CD4-positive, CD25-positive, alpha-beta regulatory T cell (primary cell): ENCODE results near the gene NRN1L. TPM values are rescaled to one million over a fixed set of nuclear protein-coding genes. Genes with fewer than 3 reads are reported as not detected.

Experiments used
- ATAC-seq, 2 donors: fragments of 150-1000 bp; cut with Tn5 transposase; one replicate each; pipeline ENCODE4 v1.10.0; 2021; ENCODE audit warnings: low read depth in 2 of 2, moderate number of reproducible peaks in 2 of 2, moderate library complexity in 1 of 2
- DNase-seq, 3 donors: peaks; one replicate each; pipeline versions ENCODE4 v3.0.0 to v3.0.0-alpha.2; 2012 to 2022; ENCODE audit warnings: mixed read lengths in 1 of 3
- H3K27ac ChIP-seq: one replicate; pipeline ENCODE4 v1.7.0; 2013; ENCODE audit warnings: mild to moderate bottlenecking, low read length; ENCODE audit not compliant: insufficient read depth, poor library complexity, severe bottlenecking
- H3K27me3 ChIP-seq: one replicate; pipeline ENCODE4 v1.7.0; 2013; ENCODE audit warnings: low read length; ENCODE audit not compliant: control insufficient read depth, insufficient read depth
- H3K36me3 ChIP-seq: one replicate; pipeline ENCODE4 v1.7.0; 2013; ENCODE audit warnings: mild to moderate bottlenecking, low read length, moderate library complexity; ENCODE audit not compliant: control insufficient read depth, insufficient read depth
- H3K4me1 ChIP-seq: 2 replicates; pipeline ENCODE4 v1.7.0; 2013; ENCODE audit warnings: mild to moderate bottlenecking, low read length; ENCODE audit not compliant: insufficient read depth, control insufficient read depth, poor library complexity, severe bottlenecking
- H3K4me3 ChIP-seq: one replicate; pipeline ENCODE4 v1.7.0; 2013; ENCODE audit warnings: low read depth, mild to moderate bottlenecking, low read length, moderate library complexity
- H3K9me3 ChIP-seq, 2 experiments: 1 replicate in 1 of 2; 2 replicates in 1 of 2; pipeline ENCODE4 v1.7.0; 2013; ENCODE audit warnings: low read length in 2 of 2, mild to moderate bottlenecking in 1 of 2, moderate library complexity in 1 of 2; ENCODE audit not compliant: control insufficient read depth in 2 of 2
- H3K27ac Mint-ChIP-seq, 3 donors: one replicate each; pipeline ENCODE4 v1.8.0; 2020 to 2022; ENCODE audit warnings: mild to moderate bottlenecking in 3 of 3, mixed read lengths in 3 of 3, moderate library complexity in 2 of 3
- H3K27me3 Mint-ChIP-seq: one replicate; pipeline ENCODE4 v1.8.0; 2022; ENCODE audit warnings: mild to moderate bottlenecking, mixed read lengths
- H3K36me3 Mint-ChIP-seq: one replicate; pipeline ENCODE4 v1.8.0; 2020; ENCODE audit warnings: mixed read lengths
- H3K4me1 Mint-ChIP-seq, 4 donors: one replicate each; pipeline ENCODE4 v1.8.0; 2020 to 2022; ENCODE audit warnings: mixed read lengths in 4 of 4, mild to moderate bottlenecking in 1 of 4
- H3K4me3 Mint-ChIP-seq, 4 donors: one replicate each; pipeline ENCODE4 v1.8.0; 2020 to 2022; ENCODE audit warnings: mild to moderate bottlenecking in 4 of 4, mixed read lengths in 4 of 4, moderate library complexity in 3 of 4
- H3K9me3 Mint-ChIP-seq, 7 donors: one replicate each; pipeline ENCODE4 v1.8.0; 2020 to 2022; ENCODE audit warnings: mixed read lengths in 7 of 7, mild to moderate bottlenecking in 3 of 7, moderate library complexity in 2 of 7
- polyA plus RNA-seq, 4 donors: library from polyadenylated mRNA; unstranded; fragments of 300-500 nt; fragmentation: Illumina TruSeq; gene quantifications; one replicate each; pipeline ENCODE4 v1.2.3, GENCODE V29; 2021
- total RNA-seq: library from RNA; stranded (reverse); gene quantifications from one replicate; pipeline ENCODE4 v1.2.3, GENCODE V29; 2022

Gene NRN1L
- total and polyA plus RNA-seq, 5 donors from 2014 or later: 0.37 to 2.7 (median 0.65) TPM; not detected in 2

GRCh38 chr16:67844497-67844896, 40.2 kb upstream of the NRN1L start:
- peak overlapping the region; percentile 97 for H3K27ac ChIP-seq
- H3K4me3 ChIP-seq: peak overlapping the region; percentile 89
- peak overlapping the region in 1 of 3 donors; percentile 91 for H3K27ac Mint-ChIP-seq

GRCh38 chr16:67845291-67846062, 39.2 kb upstream of the NRN1L start:
- H3K4me1 ChIP-seq: peaks cover 55% of the 10 kb centered on the region
- Mint-ChIP-seq H3K9me3 (no peaks in the 10 kb centered on the region), H3K4me1 (peaks cover 16 to 65% (median 35%) of the 10 kb centered on the region in 4 donors), H3K27ac (peak overlapping the region; percentile 91 to 93 (median 93)), H3K27me3 (no peaks in the 10 kb centered on the region), H3K36me3 (no peaks in the 10 kb centered on the region), H3K4me3 (peak overlapping the region; percentile 88 to 95 (median 90))
- DNase-seq (peak in 1 of 3 donors; percentile 23), ATAC-seq (no peak)
- H3K4me3 ChIP-seq: peak overlapping the region; percentile 80
- H3K9me3 ChIP-seq: no peaks in the 10 kb centered on the region
- peak overlapping the region; percentile 97 for H3K27ac ChIP-seq
- no peaks in the 10 kb centered on the region for H3K36me3 ChIP-seq
- no peaks in the 10 kb centered on the region for H3K27me3 ChIP-seq

More at GRCh38 chr16:67844497-67844896, 40.2 kb upstream of the NRN1L start:
- Mint-ChIP-seq H3K9me3 (no peaks in the 10 kb centered on the region), H3K27me3 (no peaks in the 10 kb centered on the region), H3K4me1 (peaks cover 16 to 57% (median 35%) of the 10 kb centered on the region in 4 donors), H3K36me3 (no peaks in the 10 kb centered on the region), H3K4me3 (peak overlapping the region; percentile 27 to 96 (median 92))
- ATAC-seq (no peak), DNase-seq (no peak)
- no peaks in the 10 kb centered on the region for H3K27me3 ChIP-seq
- peaks cover 55% of the 10 kb centered on the region for H3K4me1 ChIP-seq
- H3K9me3 ChIP-seq: no peaks in the 10 kb centered on the region
- H3K36me3 ChIP-seq: no peaks in the 10 kb centered on the region

GRCh38 chr16:67846063-67846319, 38.7 kb upstream of the NRN1L start:
- ATAC-seq (no peak), DNase-seq (no peak)
- no peaks in the 10 kb centered on the region for H3K9me3 Mint-ChIP-seq
- Histone ChIP-seq H3K27me3 (no peaks in the 10 kb centered on the region), H3K4me1 (peaks cover 55% of the 10 kb centered on the region), H3K36me3 (no peaks in the 10 kb centered on the region), H3K4me3 (peak overlapping the region; percentile 80), H3K9me3 (no peaks in the 10 kb centered on the region), H3K27ac (peak overlapping the region; percentile 97)
- no peaks in the 10 kb centered on the region for H3K36me3 Mint-ChIP-seq
- no peaks in the 10 kb centered on the region for H3K27me3 Mint-ChIP-seq
- peak overlapping the region; percentile 91 to 93 (median 93) for H3K27ac Mint-ChIP-seq
- H3K4me3 Mint-ChIP-seq: peak overlapping the region; percentile 88 to 95 (median 90)
- peaks cover 16 to 66% (median 35%) of the 10 kb centered on the region in 4 donors for H3K4me1 Mint-ChIP-seq

GRCh38 chr16:67846320-67847063, 38.2 kb upstream of the NRN1L start, which contains the start of gene NUTF2:
Gene NUTF2, plus strand, starts transcription at chr16:67846933. Its CDS starts 18,198 bp downstream, at chr16:67865131.
- Histone ChIP-seq H3K36me3 (no peaks in the 10 kb centered on the region), H3K27ac (peak within 1 kb of the TSS; percentile 97), H3K4me1 (peaks cover 52% of the 10 kb centered on the region), H3K9me3 (no peaks in the 10 kb centered on the region), H3K4me3 (peak within 1 kb of the TSS; percentile 80), H3K27me3 (no peaks in the 10 kb centered on the region)
- Mint-ChIP-seq H3K4me1 (peaks cover 15 to 65% (median 34%) of the 10 kb centered on the region in 4 donors), H3K27ac (peak within 1 kb of the TSS; percentile 91 to 93 (median 93)), H3K9me3 (no peaks in the 10 kb centered on the region), H3K4me3 (peak within 1 kb of the TSS; percentile 88 to 95 (median 90)), H3K36me3 (no peaks in the 10 kb centered on the region), H3K27me3 (no peaks in the 10 kb centered on the region)
- ATAC-seq: peak; percentile 68 to 71
- DNase-seq: peak; percentile 92 to 97 (median 96)

- no peaks in the 10 kb centered on the region for H3K36me3 ChIP-seq
- Mint-ChIP-seq H3K27ac (peak within 1 kb of the TSS; percentile 82 to 93 (median 92)), H3K27me3 (no peaks in the 10 kb centered on the region), H3K4me1 (peaks cover 13 to 59% (median 32%) of the 10 kb centered on the region in 4 donors), H3K4me3 (peak within 1 kb of the TSS; percentile 88 to 95 (median 90)), H3K9me3 (no peaks in the 10 kb centered on the region), H3K36me3 (no peaks in the 10 kb centered on the region)
- H3K4me3 ChIP-seq: peak within 1 kb of the TSS; percentile 80
- DNase-seq (peak in 1 of 3 donors; percentile 72), ATAC-seq (peak; percentile 37 to 43)
- H3K27me3 ChIP-seq: no peaks in the 10 kb centered on the region
- H3K9me3 ChIP-seq: no peaks in the 10 kb centered on the region
- H3K27ac ChIP-seq: peak within 1 kb of the TSS; percentile 97
- peaks cover 50% of the 10 kb centered on the region for H3K4me1 ChIP-seq
Observed at GRCh38 chr16:67847064-67847861, 37.4 kb upstream of the NRN1L start, which contains the start of gene CENPT. Gene CENPT, minus strand, starts transcription at chr16:67847693. Its CDS starts 13,834 bp downstream, at chr16:67833859.

GRCh38 chr16:67848118-67848517, 36.6 kb upstream of the NRN1L start:
- H3K27ac Mint-ChIP-seq: peak overlapping the region in 2 of 3 donors; percentile 5 to 78
- H3K36me3 Mint-ChIP-seq: no peaks in the 10 kb centered on the region
- H3K27ac ChIP-seq: no peak overlapping the region
- no peaks in the 10 kb centered on the region for H3K27me3 ChIP-seq
- H3K27me3 Mint-ChIP-seq: no peaks in the 10 kb centered on the region
- no peak for ATAC-seq
- H3K4me1 ChIP-seq: peaks cover 48% of the 10 kb centered on the region
- H3K9me3 Mint-ChIP-seq: no peaks in the 10 kb centered on the region
- no peak for DNase-seq
- peak overlapping the region; percentile 86 to 94 (median 90) for H3K4me3 Mint-ChIP-seq
- peaks cover 13 to 55% (median 28%) of the 10 kb centered on the region in 4 donors for H3K4me1 Mint-ChIP-seq
- no peaks in the 10 kb centered on the region for H3K9me3 ChIP-seq
- H3K36me3 ChIP-seq: no peaks in the 10 kb centered on the region
- peak overlapping the region; percentile 33 for H3K4me3 ChIP-seq

- no peaks in the 10 kb centered on the region for H3K9me3 ChIP-seq
- Mint-ChIP-seq H3K27me3 (no peaks in the 10 kb centered on the region), H3K27ac (no peak overlapping the region), H3K4me3 (no peak overlapping the region), H3K36me3 (peaks cover 4% of the 10 kb centered on the region), H3K4me1 (peaks cover 4 to 49% (median 19%) of the 10 kb centered on the region in 4 donors), H3K9me3 (no peaks in the 10 kb centered on the region)
- no peak overlapping the region for H3K27ac ChIP-seq
- no peaks in the 10 kb centered on the region for H3K27me3 ChIP-seq
- H3K4me3 ChIP-seq: no peak overlapping the region
- DNase-seq: no peak
- no peaks in the 10 kb centered on the region for H3K36me3 ChIP-seq
- no peaks in the 10 kb centered on the region for H3K4me1 ChIP-seq
- no peak for ATAC-seq
Observed at GRCh38 chr16:67853670-67854069, 31.0 kb upstream of the NRN1L start.
